ENCODE measurements around the gene GALNT9.

GALNT9 gene

GRCh38 chr12:132215299-132215989 lies 113.9 kb downstream of the GALNT9 start:
- no peak for TF ChIP-seq CTCF (IDR thresholded peaks at IDR 0.05; ENCODE audit: low read depth, low read length)
- no peak for DNase-seq (ENCODE audit: low read depth in 2 of 2)
- no peak overlapping the region for H3K4me3 ChIP-seq (replicated peaks in 1 of 2; ENCODE audit: low read depth in 2 of 2, low read length in 2 of 2)

- H3K4me3 ChIP-seq (replicated peaks in 1 of 2; ENCODE audit: low read depth in 2 of 2, low read length in 2 of 2), result no peak overlapping the region
- DNase-seq (ENCODE audit: low read depth in 2 of 2), result no peak
- no peak for TF ChIP-seq CTCF (IDR thresholded peaks at IDR 0.05; ENCODE audit: low read depth, low read length)
Observed at GRCh38 chr12:132214891-132215290, 114.5 kb downstream of the GALNT9 start.

GRCh38 chr12:132214161-132214476 lies 115.3 kb downstream of the GALNT9 start:
- DNase-seq (ENCODE audit: low read depth in 2 of 2), result no peak
- no peak overlapping the region for H3K4me3 ChIP-seq (replicated peaks in 1 of 2; ENCODE audit: low read depth in 2 of 2, low read length in 2 of 2)
- TF ChIP-seq CTCF (IDR thresholded peaks at IDR 0.05; ENCODE audit: low read depth, low read length), result no peak

GRCh38 chr12:132213359-132214160 lies 115.8 kb downstream of the GALNT9 start:
- TF ChIP-seq CTCF (IDR thresholded peaks at IDR 0.05; ENCODE audit: low read depth, low read length), result no peak
- no peak overlapping the region for H3K4me3 ChIP-seq (replicated peaks in 1 of 2; ENCODE audit: low read depth in 2 of 2, low read length in 2 of 2)
- DNase-seq (ENCODE audit: low read depth in 2 of 2), result no peak

- TF ChIP-seq CTCF (IDR thresholded peaks at IDR 0.05; ENCODE audit: low read depth, low read length), result no peak
- no peak overlapping the region for H3K4me3 ChIP-seq (replicated peaks in 1 of 2; ENCODE audit: low read depth in 2 of 2, low read length in 2 of 2)
- no peak for DNase-seq (ENCODE audit: low read depth in 2 of 2)
Observed at GRCh38 chr12:132211816-132212215, 117.6 kb downstream of the GALNT9 start.

- H3K4me3 ChIP-seq (replicated peaks in 1 of 2; ENCODE audit: low read depth in 2 of 2, low read length in 2 of 2), result no peak overlapping the region
- DNase-seq (ENCODE audit: low read depth in 2 of 2), result no peak
- TF ChIP-seq CTCF (IDR thresholded peaks at IDR 0.05; ENCODE audit: low read depth, low read length), result no peak
Observed at GRCh38 chr12:132211326-132211725, 118.1 kb downstream of the GALNT9 start.

Data from cardiac fibroblast (primary cell).